ENCODE measurements around the gene PINLYP.
A peak's percentile ranks its signal among the peaks of the same experiment; 100 is the strongest.

DNA sequence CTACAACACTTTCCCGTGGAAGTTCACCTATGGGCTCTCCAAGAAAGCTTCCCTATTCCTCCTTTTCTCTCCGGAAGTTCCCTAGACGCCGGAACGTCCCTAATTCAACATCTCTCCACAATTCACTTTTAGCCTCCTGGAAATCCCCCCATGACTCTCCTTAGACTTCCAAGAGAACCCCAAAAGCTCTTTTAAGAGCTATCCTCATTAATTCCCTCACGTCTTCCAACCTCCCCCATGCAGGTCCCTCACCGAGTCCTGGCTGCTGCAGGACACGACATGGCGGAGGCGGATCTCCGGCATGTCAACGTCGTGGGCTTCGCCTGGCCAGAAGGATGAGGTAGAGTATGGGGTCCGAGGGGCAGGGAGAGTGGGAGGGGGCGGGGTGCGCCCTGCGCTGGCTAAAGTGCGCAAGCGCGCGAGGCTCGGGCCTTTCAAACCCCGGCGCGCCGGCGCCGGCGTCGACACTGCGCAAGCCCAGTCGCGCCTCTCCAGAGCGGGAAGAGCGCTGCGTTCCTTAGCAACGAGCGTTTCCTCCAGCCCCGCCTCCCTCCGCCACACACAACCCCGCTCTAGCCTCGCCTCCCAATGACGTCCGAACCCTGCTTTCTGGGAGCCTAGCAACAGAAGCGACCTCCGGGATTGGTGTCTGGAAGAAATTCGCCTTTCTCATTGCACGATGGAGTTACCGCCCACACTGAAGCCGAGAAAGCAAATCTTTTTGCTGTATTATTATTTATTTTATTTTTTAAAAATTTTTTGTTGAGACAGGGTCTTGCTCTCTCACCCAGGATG lies at the start of gene PINLYP, which contains the start of gene XRCC1:
- no peak for TF ChIP-seq ZBTB1 (CRISPR knock-in tag; IDR thresholded peaks at IDR 0.05; ENCODE audit: borderline replicate concordance)
- TF ChIP-seq FOSL1 (CRISPR knock-in tag; IDR thresholded peaks at IDR 0.05; ENCODE audit: borderline replicate concordance): no peak
- no peak for TF ChIP-seq GTF3A (CRISPR knock-in tag; conservative IDR thresholded peaks at IDR 0.05)
- TF ChIP-seq ATF2 (CRISPR knock-in tag; IDR thresholded peaks at IDR 0.05): no peak
- TF ChIP-seq THRA (CRISPR knock-in tag; IDR thresholded peaks at IDR 0.05; ENCODE audit: borderline replicate concordance): peak; percentile 11; the same call in 1 of the 2 replicates

Data from HepG2 (cell line).